HG02763 (cell line): Measurements from ENCODE around the gene MCC.

Experiments used
- ATAC-seq: cut with Tn5 transposase; IDR thresholded peaks from one replicate; pipeline ENCODE4 v1.9.1; 2021; ENCODE audit warnings: mild to moderate bottlenecking, moderate library complexity; ENCODE audit not compliant: unreplicated experiment

MCC gene

GRCh38 chr5:113276001-113276400 lies 212.3 kb downstream of the MCC start:
- no peak for ATAC-seq

- no peak for ATAC-seq
Measured at GRCh38 chr5:113274836-113275414, 213.3 kb downstream of the MCC start.

GRCh38 chr5:113273948-113274347 lies 214.3 kb downstream of the MCC start:
- no peak for ATAC-seq

GRCh38 chr5:113271745-113272454 lies 216.4 kb downstream of the MCC start:
- ATAC-seq, result no peak

- no peak for ATAC-seq
Measured at GRCh38 chr5:113271015-113271414, 217.2 kb downstream of the MCC start.

GRCh38 chr5:113270086-113270485 lies 218.2 kb downstream of the MCC start:
- ATAC-seq, result no peak

- ATAC-seq, result no peak
Measured at GRCh38 chr5:113269023-113269997, 218.9 kb downstream of the MCC start.

- no peak for ATAC-seq
Measured at GRCh38 chr5:113268232-113268631, 220.0 kb downstream of the MCC start.

GRCh38 chr5:113267361-113267900 lies 220.8 kb downstream of the MCC start:
- no peak for ATAC-seq

GRCh38 chr5:113266913-113267227 lies 221.4 kb downstream of the MCC start:
- no peak for ATAC-seq

- no peak for ATAC-seq
Measured at GRCh38 chr5:113266227-113266912, 221.9 kb downstream of the MCC start.

GRCh38 chr5:113265190-113265589 lies 223.1 kb downstream of the MCC start:
- no peak for ATAC-seq

GRCh38 chr5:113264046-113264445 lies 224.2 kb downstream of the MCC start:
- no peak for ATAC-seq

- no peak for ATAC-seq
Measured at GRCh38 chr5:113263545-113263944, 224.7 kb downstream of the MCC start.

- ATAC-seq, result no peak
Measured at GRCh38 chr5:113262674-113263073, 225.6 kb downstream of the MCC start.

- ATAC-seq, result no peak
Measured at GRCh38 chr5:113259034-113259433, 229.2 kb downstream of the MCC start.

- ATAC-seq, result no peak
Measured at GRCh38 chr5:113257545-113257944, 230.7 kb downstream of the MCC start.

GRCh38 chr5:113256671-113257452 lies 231.4 kb downstream of the MCC start:
- ATAC-seq, result no peak

- ATAC-seq, result no peak
Measured at GRCh38 chr5:113255579-113256386, 232.5 kb downstream of the MCC start.
